Esophagus squamous epithelium (tissue), 4 donors: ENCODE data around the gene TPSG1.

Experiments used
- POLR2A ChIP-seq, 4 donors: fragments of 450-650 bp; IDR thresholded peaks; one replicate each; pipeline ENCODE4 v1.6.1; 2017; ENCODE audit warnings: antibody characterized with exemption in 4 of 4, mild to moderate bottlenecking in 4 of 4, moderate library complexity in 3 of 4
- TF ChIP-seq, protein P1 (sequence below), 6 experiments: fragments of 450-650 bp in 4 of 6; fragments of 200-600 bp in 2 of 6; sonication (generic) in 2 of 6; IDR thresholded peaks; one replicate each; pipeline ENCODE4 v1.5.1; 2016 to 2019; ENCODE audit warnings: antibody characterized with exemption in 6 of 6, mild to moderate bottlenecking in 4 of 6, moderate library complexity in 4 of 6

DNA sequence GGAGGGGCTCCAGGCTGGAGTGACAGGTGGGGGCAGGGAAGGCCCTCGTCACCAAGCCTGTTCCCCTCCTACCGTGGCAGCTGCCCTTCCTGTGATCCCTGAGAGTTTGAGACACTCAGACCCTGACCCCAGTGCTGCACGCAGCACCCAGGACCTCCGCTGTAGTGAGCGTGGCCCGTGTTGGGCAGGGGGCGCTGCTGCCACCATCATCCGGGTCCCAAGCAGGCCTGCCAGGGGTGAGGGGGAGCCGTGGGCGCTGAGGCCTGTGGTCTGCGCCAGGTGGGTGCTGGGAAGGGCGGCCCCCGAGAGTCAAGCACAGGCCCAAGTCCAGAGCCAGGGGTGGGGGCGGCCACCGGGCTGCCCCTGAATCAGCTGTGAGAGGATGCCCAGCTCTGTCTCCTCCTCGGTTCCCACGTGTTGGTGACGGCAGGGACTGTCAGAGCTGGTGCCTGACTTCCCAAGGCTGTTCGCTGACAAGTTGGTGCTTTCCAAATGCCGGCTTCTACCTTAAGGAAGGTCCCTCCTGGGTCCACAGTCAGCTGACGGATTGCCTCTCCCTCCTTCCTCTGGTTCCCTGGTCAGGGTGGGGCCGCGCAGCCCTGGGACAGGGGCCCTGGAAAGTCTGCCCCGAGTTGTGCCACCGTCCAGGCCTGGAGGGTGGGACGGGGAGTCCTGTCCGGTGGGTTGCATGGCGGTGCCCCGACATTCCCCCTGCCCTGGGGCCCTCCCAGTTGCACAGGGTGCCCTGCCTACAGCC lies 31.1 kb downstream of the TPSG1 start:
- TF ChIP-seq POLR2A (IDR thresholded peaks at IDR 0.05) = no peak
- TF ChIP-seq, protein P1, sequence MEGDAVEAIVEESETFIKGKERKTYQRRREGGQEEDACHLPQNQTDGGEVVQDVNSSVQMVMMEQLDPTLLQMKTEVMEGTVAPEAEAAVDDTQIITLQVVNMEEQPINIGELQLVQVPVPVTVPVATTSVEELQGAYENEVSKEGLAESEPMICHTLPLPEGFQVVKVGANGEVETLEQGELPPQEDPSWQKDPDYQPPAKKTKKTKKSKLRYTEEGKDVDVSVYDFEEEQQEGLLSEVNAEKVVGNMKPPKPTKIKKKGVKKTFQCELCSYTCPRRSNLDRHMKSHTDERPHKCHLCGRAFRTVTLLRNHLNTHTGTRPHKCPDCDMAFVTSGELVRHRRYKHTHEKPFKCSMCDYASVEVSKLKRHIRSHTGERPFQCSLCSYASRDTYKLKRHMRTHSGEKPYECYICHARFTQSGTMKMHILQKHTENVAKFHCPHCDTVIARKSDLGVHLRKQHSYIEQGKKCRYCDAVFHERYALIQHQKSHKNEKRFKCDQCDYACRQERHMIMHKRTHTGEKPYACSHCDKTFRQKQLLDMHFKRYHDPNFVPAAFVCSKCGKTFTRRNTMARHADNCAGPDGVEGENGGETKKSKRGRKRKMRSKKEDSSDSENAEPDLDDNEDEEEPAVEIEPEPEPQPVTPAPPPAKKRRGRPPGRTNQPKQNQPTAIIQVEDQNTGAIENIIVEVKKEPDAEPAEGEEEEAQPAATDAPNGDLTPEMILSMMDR (IDR thresholded peaks at IDR 0.05) = no peak
